IPS DF 4.7 (cell line): ENCODE results near the gene HMGN4.

Experiments used
- DNase-seq: peaks from one replicate; pipeline ENCODE4 v3.0.0-alpha.2; 2013; ENCODE audit warnings: low spot score; ENCODE audit errors: extremely low read depth

The HMGN4 gene

GRCh38 chr6:26552205-26552604 is 14.0 kb downstream of the HMGN4 start:
- no peak for DNase-seq

- DNase-seq: no peak
Observed at GRCh38 chr6:26552640-26553188, 14.5 kb downstream of the HMGN4 start.

- no peak for DNase-seq
Observed at GRCh38 chr6:26553264-26553634, 15.1 kb downstream of the HMGN4 start.

- no peak for DNase-seq
Observed at GRCh38 chr6:26553635-26554446, 15.7 kb downstream of the HMGN4 start.

GRCh38 chr6:26554447-26554696 is 16.2 kb downstream of the HMGN4 start:
- no peak for DNase-seq

GRCh38 chr6:26554697-26555504 is 16.7 kb downstream of the HMGN4 start:
- no peak for DNase-seq

- no peak for DNase-seq
Observed at GRCh38 chr6:26555505-26556262, 17.5 kb downstream of the HMGN4 start.

GRCh38 chr6:26556263-26557070 is 18.3 kb downstream of the HMGN4 start:
- no peak for DNase-seq

GRCh38 chr6:26561533-26562466 is 23.6 kb downstream of the HMGN4 start:
- no peak for DNase-seq

- no peak for DNase-seq
Observed at GRCh38 chr6:26563488-26563887, 25.3 kb downstream of the HMGN4 start.

- no peak for DNase-seq
Observed at GRCh38 chr6:26568601-26569432, 30.7 kb downstream of the HMGN4 start.

- DNase-seq: no peak
Observed at GRCh38 chr6:26569433-26569764, 31.2 kb downstream of the HMGN4 start.

- DNase-seq: no peak
Observed at GRCh38 chr6:26570027-26570809, 32.1 kb downstream of the HMGN4 start.

- no peak for DNase-seq
Observed at GRCh38 chr6:26571592-26572296, 33.6 kb downstream of the HMGN4 start.

GRCh38 chr6:26575494-26575939 is 37.4 kb downstream of the HMGN4 start:
- DNase-seq: no peak

- DNase-seq: no peak
Observed at GRCh38 chr6:26576407-26576843, 38.3 kb downstream of the HMGN4 start.

GRCh38 chr6:26576929-26577719 is 39.0 kb downstream of the HMGN4 start:
- no peak for DNase-seq
